HepG2 (cell line): ENCODE data around the gene RPS8. TPM values are rescaled to one million over a fixed set of nuclear protein-coding genes. Genes with fewer than 3 reads are reported as not detected.

Source experiments
- ELF3 ChIP-seq: IDR thresholded peaks from 2 replicates; pipeline ENCODE4 v1.6.1; 2016; ENCODE audit warnings: missing genetic modification reagents, missing compliant biosample characterization
- ZBTB40 ChIP-seq, 2 experiments: fragments of 450-650 bp in 1 of 2; sonication (generic) in 1 of 2; formaldehyde crosslinking in 1 of 2; IDR thresholded peaks; 2 replicates each; pipeline versions ENCODE4 v1.6.1 to v1.8.0; 2016 to 2022; ENCODE audit warnings: antibody characterized with exemption in 1 of 2, mild to moderate bottlenecking in 1 of 2, missing genetic modification reagents in 1 of 2
- ZFP36L1 ChIP-seq: sonication (generic); formaldehyde crosslinking; IDR thresholded peaks from 2 replicates; pipeline ENCODE4 v1.8.0; 2022; ENCODE audit warnings: mild to moderate bottlenecking, missing genetic modification reagents, moderate library complexity
- ZFP37 ChIP-seq: sonication (generic); formaldehyde crosslinking; IDR thresholded peaks from 2 replicates; pipeline ENCODE4 v1.4.0; 2020; ENCODE audit warnings: missing genetic modification reagents, borderline replicate concordance
- ZNF142 ChIP-seq: sonication (generic); formaldehyde crosslinking; IDR thresholded peaks from 2 replicates; pipeline ENCODE4 v1.4.0; 2020; ENCODE audit warnings: missing genetic modification reagents
- polyA plus RNA-seq, 8 experiments: library from polyadenylated mRNA; depleted of rRNA in 3 of 8; stranded (reverse) in 7 of 8; unstranded in 1 of 8; fragments of >200 nt; fragmentation: Illumina TruSeq in 4 of 8; extraction: Trizol in 4 of 8; gene quantifications; 2 replicates each; pipeline versions ENCODE4 v1.2.1 to v1.2.3, GENCODE V29; 2011 to 2016; ENCODE audit warnings: low read depth in 4 of 8, missing spikeins in 1 of 8, mixed read lengths in 1 of 8; ENCODE audit not compliant: insufficient read depth in 1 of 8
- total RNA-seq, 5 experiments: library from RNA; depleted of rRNA; stranded (reverse); fragments of >200 nt; fragmentation: Illumina TruSeq; extraction: Trizol; gene quantifications; 2 replicates each; pipeline ENCODE4 v1.2.3, GENCODE V29; 2016; ENCODE audit warnings: low read depth in 1 of 5
- TF ChIP-seq, protein P1 (sequence below): sonication (generic); formaldehyde crosslinking; IDR thresholded peaks from 2 replicates; pipeline ENCODE4 v1.5.0; 2020; ENCODE audit warnings: missing genetic modification reagents
- TF ChIP-seq, protein P2 (sequence below): sonication (generic); formaldehyde crosslinking; IDR thresholded peaks from 2 replicates; pipeline ENCODE4 v1.4.0; 2020; ENCODE audit warnings: mild to moderate bottlenecking, missing genetic modification reagents
- TF ChIP-seq, protein P3 (sequence below), 2 experiments: fragments of 450-650 bp in 1 of 2; sonication (generic) in 1 of 2; formaldehyde crosslinking; IDR thresholded peaks; 2 replicates each; pipeline versions ENCODE4 v1.5.0 to v1.8.0; 2020 to 2022; ENCODE audit warnings: mild to moderate bottlenecking in 1 of 2, missing genetic modification reagents in 1 of 2

The RPS8 gene
- total and polyA plus RNA-seq, 2 of the 13 experiments (the other 11 are each of a cell fraction or from before 2014, with no cell fraction given), result 2,628 to 2,822 TPM

GRCh38 chr1:44826375-44827196, 51.2 kb downstream of the RPS8 start (continued):
- no peak for TF ChIP-seq ZBTB40 (IDR thresholded peaks at IDR 0.05)
- TF ChIP-seq ZBTB40 (CRISPR knock-in tag; IDR thresholded peaks at IDR 0.05), result no peak
- TF ChIP-seq ZFP37 (CRISPR knock-in tag), result 0 out of 2 replicates have a peak, but pooled peaks have one; percentile 50
- no peak for TF ChIP-seq ZFP36L1 (CRISPR knock-in tag)
- TF ChIP-seq ZNF142 (CRISPR knock-in tag), result 0 out of 2 replicates have a peak, but pooled peaks have one; percentile 50
- TF ChIP-seq, protein P1, sequence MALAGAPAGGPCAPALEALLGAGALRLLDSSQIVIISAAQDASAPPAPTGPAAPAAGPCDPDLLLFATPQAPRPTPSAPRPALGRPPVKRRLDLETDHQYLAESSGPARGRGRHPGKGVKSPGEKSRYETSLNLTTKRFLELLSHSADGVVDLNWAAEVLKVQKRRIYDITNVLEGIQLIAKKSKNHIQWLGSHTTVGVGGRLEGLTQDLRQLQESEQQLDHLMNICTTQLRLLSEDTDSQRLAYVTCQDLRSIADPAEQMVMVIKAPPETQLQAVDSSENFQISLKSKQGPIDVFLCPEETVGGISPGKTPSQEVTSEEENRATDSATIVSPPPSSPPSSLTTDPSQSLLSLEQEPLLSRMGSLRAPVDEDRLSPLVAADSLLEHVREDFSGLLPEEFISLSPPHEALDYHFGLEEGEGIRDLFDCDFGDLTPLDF (CRISPR knock-in tag), result no peak
- TF ChIP-seq, protein P2, sequence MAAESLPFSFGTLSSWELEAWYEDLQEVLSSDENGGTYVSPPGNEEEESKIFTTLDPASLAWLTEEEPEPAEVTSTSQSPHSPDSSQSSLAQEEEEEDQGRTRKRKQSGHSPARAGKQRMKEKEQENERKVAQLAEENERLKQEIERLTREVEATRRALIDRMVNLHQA (CRISPR knock-in tag), result no peak
- TF ChIP-seq ELF3, result peak; percentile 74
- TF ChIP-seq, protein P3, sequence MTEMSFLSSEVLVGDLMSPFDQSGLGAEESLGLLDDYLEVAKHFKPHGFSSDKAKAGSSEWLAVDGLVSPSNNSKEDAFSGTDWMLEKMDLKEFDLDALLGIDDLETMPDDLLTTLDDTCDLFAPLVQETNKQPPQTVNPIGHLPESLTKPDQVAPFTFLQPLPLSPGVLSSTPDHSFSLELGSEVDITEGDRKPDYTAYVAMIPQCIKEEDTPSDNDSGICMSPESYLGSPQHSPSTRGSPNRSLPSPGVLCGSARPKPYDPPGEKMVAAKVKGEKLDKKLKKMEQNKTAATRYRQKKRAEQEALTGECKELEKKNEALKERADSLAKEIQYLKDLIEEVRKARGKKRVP (CRISPR knock-in tag; IDR thresholded peaks at IDR 0.05), result no peak
